NCI-H187 treated with DMSO at 0.1 percent for 48 hours (cell line): ENCODE data around the gene IFNGR1.

Source experiments
- DNase-seq: peaks from one replicate; lab custom pipeline; 2025; lab: John Stamatoyannopoulos, UW

The IFNGR1 gene

GRCh38 chr6:137148306-137149034, 70.7 kb downstream of the IFNGR1 start:
- no peak for DNase-seq
